Fibroblast of skin of right quadriceps (primary cell): ENCODE measurements around the gene ANKRD11.
"Not testable (repeated sequence)": the region's sequence is repeated elsewhere in the genome, so short reads cannot be mapped to it uniquely, and the experiment has no call there.

Experiments used
- DNase-seq: peaks from one replicate; pipeline ENCODE4 v3.0.0-alpha.2; 2013

ANKRD11 gene

GRCh38 chr16:89277049-89277448, 213.3 kb downstream of the ANKRD11 start:
- DNase-seq: no peak

DNA sequence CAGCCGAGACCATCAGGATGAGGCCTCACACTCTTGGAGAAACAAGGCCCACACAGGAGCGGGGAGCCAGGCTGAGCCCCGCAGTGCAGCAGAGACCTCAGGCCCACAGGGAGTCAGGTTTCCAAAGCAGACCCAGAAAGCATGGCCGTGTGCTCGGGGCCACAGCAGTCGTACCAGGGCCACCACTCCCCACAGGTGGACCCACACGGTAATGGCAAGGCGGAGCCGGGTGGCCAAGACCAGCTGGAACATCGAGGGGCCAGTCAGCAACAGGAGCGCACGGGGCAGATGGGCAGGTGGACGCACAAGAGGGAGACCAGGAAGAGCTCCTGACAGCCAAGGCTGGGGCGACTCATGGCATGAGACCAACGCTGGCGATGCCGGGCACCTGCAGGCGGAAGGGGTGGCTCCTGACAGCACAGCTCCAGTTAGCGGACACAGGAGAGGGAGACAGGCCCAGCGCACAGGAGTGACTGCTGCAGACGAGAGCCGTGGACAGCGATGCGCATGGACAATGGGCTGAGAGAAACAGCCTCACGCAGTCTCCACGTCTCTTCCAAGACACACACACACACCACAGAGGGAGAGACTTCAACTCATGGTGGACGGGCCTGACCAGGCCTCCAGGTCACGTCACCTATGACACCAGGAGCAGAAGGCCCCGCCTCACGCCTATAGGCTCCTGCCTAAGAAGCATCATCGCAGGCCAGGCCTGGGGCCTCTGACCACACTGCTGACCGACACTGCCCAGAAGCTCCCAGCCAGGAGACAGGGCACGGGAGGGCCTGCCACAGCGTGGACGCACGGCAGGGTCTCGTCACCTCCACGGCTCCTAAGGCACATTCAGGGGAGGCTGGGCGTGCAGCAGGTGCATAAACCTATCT, 214.3 kb downstream of the ANKRD11 start:
- no peak for DNase-seq

GRCh38 chr16:89275284-89275584, 215.1 kb downstream of the ANKRD11 start:
- DNase-seq: no peak

DNA sequence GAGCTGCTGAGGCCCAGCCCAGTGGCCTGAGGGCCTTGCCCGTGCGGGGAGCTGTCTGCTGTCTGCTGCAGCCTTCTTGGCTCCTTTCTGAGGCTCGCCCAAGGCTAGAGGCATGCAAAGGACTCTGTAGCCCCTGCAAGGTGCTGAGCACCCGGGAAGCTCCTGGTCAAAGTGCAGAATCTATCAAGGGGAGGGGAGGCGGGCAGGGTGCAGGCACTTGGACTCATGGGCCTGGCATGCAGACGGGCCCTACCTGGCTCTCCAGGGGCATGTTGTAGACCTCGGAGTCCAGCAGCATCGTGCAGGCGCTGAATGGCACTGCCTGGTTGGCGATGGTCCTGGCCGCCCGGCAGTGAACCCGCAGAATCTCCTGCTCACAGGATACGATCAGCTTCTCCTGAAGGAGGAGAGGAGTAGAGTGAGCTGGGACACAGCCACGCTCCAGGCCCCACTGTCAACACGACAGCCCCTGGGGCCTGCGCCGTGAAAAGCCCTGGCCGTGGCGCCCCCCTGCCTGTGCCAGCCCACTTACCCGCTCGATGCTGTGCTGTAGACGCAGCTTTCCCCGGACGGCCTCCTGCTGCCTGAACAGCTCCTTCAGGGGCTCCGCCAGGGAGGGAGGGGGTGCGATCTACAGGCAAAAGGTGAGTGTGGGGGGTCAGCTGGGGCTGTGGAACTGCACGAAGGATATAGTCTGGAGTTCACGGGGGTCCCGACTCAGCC, 215.6 kb downstream of the ANKRD11 start:
- no peak for DNase-seq

GRCh38 chr16:89273741-89274472, 216.5 kb downstream of the ANKRD11 start:
- no peak for DNase-seq

GRCh38 chr16:89272631-89273030, 217.7 kb downstream of the ANKRD11 start:
- DNase-seq: no peak

DNA sequence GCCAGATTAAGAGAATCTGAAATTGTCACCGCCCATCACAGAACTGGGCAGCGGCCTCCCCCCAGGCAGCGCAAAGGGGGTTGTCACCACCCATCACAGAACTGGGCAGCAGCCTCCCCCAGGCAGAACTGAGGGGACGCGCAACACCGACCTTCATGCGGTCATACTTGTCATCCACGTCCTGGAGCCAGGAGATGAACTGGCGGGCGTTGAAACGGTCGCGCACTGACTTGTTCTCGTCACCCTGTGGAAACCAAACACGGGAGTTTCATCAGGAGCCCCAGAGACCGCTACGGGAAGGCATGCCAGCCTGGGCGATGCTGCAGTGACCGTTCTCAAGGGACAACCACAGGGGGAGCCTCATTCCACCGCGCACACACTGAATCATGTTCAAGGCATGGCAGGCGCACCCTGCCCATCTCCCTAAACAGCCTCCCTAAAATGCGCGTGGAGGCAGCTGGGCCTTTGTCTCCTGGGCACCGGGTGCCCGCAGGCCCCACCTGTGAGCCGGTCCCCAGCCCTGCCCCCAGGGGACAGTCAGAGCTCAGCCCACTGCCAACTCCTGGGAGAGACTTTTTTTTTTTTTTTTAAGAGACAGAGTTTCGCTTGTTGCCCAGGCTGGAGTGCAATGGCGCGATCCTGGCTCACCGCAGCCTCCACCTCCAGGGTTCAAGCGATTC, 219.6 kb downstream of the ANKRD11 start:
- no peak for DNase-seq

DNA sequence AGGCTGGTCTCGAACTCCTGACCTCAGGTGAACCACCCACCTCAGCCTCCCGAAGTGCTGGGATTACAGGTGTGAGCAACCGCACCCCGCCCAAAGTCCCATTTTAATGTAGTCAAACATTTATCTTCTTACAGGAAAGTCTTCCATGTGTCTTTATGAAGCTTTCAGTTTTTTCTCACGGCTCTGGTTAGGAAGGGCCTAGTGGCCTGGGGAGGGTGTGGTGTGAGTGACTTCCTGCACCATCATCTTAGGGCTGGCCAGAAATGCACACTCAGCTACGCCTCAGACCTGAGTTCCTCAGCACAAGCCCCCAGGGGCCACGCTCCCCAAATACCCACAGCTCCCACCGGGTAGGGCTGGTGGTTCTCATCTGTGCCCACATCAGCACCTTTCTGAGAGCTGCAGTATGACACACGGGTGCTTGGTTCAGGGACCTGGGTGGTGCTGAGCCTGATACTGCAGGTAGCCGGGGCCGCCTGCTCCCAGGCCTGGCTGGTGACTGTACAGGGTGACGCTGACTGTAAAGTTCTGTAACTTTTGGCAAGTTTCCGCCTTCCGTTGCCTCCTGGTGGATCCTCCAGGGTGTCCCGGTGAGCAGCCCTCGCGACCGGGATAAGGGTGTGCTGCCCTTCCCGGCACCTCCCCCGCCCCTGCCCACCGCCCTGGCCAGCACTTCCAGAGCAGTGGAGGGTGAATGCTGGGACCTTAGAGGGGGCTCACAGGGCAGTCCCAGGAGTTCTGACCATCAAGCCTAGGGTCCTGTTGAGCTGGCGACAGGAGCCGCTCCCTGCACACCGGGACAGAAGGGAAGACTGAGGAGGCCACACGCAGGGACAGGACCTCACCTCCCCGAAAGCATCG, 220.3 kb downstream of the ANKRD11 start:
- DNase-seq: no peak

GRCh38 chr16:89268987-89269735, 221.2 kb downstream of the ANKRD11 start:
- peak; percentile 26 for DNase-seq

DNA sequence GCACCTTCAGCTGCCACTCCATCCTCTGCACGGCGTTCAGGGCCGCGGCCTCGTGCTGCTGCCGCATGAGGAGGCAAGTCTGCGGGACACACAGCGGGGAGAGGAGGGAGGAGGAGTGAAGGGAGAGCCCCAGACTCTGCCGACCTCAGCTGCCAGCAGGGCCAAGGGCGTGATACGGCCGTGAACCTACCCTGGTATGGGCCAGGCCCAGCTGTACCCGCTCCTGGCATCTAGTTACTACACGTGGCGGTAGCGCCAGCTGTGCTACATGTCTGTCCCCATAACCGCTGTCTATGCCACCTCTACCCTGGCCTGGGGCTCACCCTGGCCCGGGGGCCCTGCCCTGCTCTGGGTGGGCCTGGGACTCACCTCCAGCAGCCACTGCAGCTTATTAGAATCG, 221.8 kb downstream of the ANKRD11 start:
- no peak for DNase-seq

DNA sequence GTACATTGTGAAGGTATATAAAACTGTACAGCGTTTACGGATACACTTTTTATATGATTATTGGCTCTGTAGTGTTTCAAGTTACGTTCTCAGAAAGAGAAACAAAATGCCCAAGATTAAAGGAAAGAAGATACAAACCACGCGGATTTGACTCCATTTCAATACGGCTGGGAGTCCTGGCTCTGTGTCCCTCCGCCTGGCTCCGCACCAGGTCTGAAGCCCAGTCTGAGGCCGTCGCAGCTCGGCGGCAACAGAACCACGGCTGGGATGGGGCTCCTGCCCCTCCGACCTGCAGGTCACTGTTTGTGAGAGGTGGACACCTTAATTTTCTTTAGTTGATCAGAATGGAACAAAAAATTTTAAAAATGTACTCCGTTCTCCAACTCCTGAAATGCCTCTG, 222.6 kb downstream of the ANKRD11 start:
- not testable (repeated sequence) for DNase-seq

- DNase-seq: no peak
These were observed 223.7 kb downstream of the ANKRD11 start for GRCh38 chr16:89266521-89267134.

DNA sequence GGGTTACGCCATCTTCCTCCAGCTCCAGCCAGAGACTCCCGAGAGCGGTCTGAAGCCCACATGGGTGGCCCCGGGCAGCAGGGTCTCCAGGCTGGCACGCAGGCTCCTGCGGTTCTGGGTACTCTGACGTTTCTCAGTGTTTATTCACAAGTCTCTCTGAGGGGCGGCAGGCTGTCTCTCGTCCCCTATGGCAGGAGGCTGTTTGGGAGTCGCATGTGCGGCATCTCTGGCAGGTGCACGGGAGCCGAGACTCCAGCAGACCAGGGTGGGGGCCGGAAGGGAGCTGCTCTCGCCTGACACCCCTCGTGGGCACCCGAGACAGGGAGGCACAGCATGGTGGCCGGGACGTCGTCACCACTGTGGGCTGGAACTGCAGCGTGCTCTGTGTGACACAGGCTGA, 224.7 kb downstream of the ANKRD11 start:
- no peak for DNase-seq

GRCh38 chr16:89264800-89265550, 225.4 kb downstream of the ANKRD11 start:
- DNase-seq: no peak

DNA sequence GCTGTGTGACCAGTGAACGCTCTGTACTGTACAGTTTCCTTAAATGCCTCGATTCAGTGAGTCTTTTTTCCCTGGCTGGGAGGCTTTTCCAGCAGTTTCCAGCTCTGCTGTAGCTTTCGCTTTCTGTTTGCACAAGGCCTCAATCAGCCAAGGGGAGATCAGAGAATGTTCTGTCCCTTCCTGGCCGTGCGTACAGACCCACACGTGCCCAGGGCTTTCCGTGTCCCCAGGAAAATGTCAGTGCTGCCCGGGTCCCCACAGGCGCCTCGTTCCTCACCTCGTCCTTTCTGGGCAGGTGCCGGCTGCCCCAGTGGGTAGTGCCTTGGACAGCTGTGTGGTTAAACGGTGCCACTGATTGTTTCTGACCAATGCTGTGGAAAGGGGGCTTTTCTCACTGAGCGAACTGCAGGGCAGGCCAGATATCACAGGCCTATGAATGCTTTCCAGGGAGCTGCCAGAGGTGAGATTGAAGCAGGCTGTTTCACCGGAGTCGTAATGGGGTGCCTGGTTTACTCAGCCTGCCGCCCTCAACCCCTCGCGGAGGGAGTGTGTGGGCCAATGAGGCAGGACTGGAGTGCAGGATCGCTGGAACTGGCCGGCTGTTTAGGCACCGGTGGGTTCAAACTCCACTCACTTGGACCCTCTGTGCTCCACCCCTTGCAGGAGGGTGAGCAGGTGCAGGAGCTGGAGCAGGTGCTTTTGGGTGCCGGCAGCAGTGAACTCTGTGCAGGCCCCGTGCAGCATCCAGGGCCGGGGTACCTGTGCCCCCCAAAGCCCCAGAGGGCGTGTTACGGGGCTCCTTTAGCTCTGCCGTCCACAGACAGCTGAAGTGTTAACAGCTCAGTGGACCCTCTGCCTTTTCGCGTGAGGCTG, 228.4 kb downstream of the ANKRD11 start:
- no peak for DNase-seq

DNA sequence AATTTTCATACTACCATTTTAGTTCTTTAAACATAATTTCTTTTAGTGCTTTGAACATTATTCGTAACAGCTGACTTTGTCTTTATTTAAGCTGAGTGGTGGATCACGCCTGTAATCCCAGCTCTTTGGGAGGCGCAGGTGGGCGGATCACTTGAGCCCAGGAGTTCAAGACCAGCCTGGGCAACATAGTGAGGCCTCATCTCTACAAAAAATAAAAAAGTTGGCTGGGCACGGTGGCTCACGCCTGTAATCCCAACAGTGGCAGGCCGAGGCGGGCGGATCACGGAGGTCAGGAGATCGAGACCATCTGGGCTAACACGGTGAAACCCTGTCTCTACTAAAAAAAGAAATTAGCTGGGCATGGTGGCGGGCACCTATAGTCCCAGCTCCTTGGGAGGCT, 230.5 kb downstream of the ANKRD11 start:
- not testable (repeated sequence) for DNase-seq

DNA sequence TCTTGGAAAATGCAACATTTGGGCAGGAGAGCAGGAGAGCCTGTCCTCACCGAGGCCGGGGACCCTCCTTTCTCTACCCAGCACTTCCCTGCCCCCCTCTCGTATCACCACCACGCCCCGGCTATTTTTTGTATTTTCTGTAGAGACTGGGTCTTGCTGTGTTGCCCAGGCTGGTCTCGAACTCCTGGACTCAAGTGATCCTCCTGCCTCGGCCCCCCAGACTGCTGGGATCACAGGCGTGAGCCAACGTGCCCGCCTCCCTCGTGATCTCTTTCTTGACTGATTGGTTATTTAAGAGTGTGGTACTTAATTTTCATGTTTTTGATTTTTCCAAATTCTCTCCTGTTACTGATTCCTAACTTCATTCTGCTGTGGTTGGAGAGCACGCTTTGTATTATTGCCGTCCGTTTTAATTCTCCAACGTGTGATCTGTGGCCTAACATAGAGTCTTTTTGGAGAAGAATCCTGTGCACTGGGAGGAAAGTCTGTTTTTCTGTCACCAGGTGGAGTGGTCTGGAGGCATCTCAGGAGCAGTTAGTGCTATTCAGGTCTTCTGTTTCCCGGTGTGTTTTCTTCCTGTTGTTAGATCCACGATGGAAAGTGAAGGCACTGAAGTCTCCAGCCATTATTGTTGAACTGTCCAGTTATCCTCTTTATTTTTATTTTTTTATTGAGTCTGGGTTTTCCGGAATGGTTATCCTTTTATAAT, 232.4 kb downstream of the ANKRD11 start:
- DNase-seq: no peak

GRCh38 chr16:89257281-89257731, 233.1 kb downstream of the ANKRD11 start:
- no peak for DNase-seq
